ENCODE data around the gene KLHDC3. TPM values are rescaled to one million over a fixed set of nuclear protein-coding genes. Genes with fewer than 3 reads are reported as not detected.
A peak's percentile ranks its signal among the peaks of the same experiment; 100 is the strongest.

KLHDC3 gene
- total RNA-seq: 70.8 and 109 TPM in 2 replicates

- TF ChIP-seq CTCF (conservative IDR thresholded peaks at IDR 0.05; ENCODE audit: low read depth, low read length): no peak
- peak within 1 kb of the TSS; percentile 90 for H3K4me3 ChIP-seq (ENCODE audit: low read depth, low read length)
- peak; percentile 97 for DNase-seq (ENCODE audit: low read depth)
Observed at GRCh38 chr6:43013843-43014433, at the start of gene KLHDC3, which contains the start of gene MEA1. KLHDC3 (plus strand) TSS chr6:43014249; CDS start chr6:43017193, 2,944 bp downstream. MEA1 (minus strand) TSS chr6:43013946; CDS start chr6:43013813, 133 bp downstream.

- DNase-seq (ENCODE audit: low read depth): no peak
- no peak for TF ChIP-seq CTCF (conservative IDR thresholded peaks at IDR 0.05; ENCODE audit: low read depth, low read length)
- H3K4me3 ChIP-seq (ENCODE audit: low read depth, low read length): no peak overlapping the region
Observed at GRCh38 chr6:42966571-42966970, 47.5 kb upstream of the KLHDC3 start.

- no peak overlapping the region for H3K4me3 ChIP-seq (ENCODE audit: low read depth, low read length)
- TF ChIP-seq CTCF (conservative IDR thresholded peaks at IDR 0.05; ENCODE audit: low read depth, low read length): no peak
- DNase-seq (ENCODE audit: low read depth): no peak
Observed at GRCh38 chr6:42967228-42967627, 46.8 kb upstream of the KLHDC3 start.

- DNase-seq (ENCODE audit: low read depth): no peak
- TF ChIP-seq CTCF (conservative IDR thresholded peaks at IDR 0.05; ENCODE audit: low read depth, low read length): no peak
- H3K4me3 ChIP-seq (ENCODE audit: low read depth, low read length): no peak overlapping the region
Observed at GRCh38 chr6:42968126-42968701, 45.8 kb upstream of the KLHDC3 start.

GRCh38 chr6:42968783-42969182, 45.3 kb upstream of the KLHDC3 start:
- no peak for DNase-seq (ENCODE audit: low read depth)
- no peak for TF ChIP-seq CTCF (conservative IDR thresholded peaks at IDR 0.05; ENCODE audit: low read depth, low read length)
- no peak overlapping the region for H3K4me3 ChIP-seq (ENCODE audit: low read depth, low read length)

- no peak for DNase-seq (ENCODE audit: low read depth)
- H3K4me3 ChIP-seq (ENCODE audit: low read depth, low read length): no peak overlapping the region
- no peak for TF ChIP-seq CTCF (conservative IDR thresholded peaks at IDR 0.05; ENCODE audit: low read depth, low read length)
Observed at GRCh38 chr6:42969431-42969830, 44.6 kb upstream of the KLHDC3 start.

GRCh38 chr6:42969934-42970333, 44.1 kb upstream of the KLHDC3 start:
- no peak for TF ChIP-seq CTCF (conservative IDR thresholded peaks at IDR 0.05; ENCODE audit: low read depth, low read length)
- DNase-seq (ENCODE audit: low read depth): no peak
- no peak overlapping the region for H3K4me3 ChIP-seq (ENCODE audit: low read depth, low read length)
